A549 treated with GW870086 at 1 μM for 4 hours (cell line): ENCODE results near the gene LRIF1. TPM values are rescaled to one million over a fixed set of nuclear protein-coding genes. Genes with fewer than 3 reads are reported as not detected.

Experiments used
- total RNA-seq: library from RNA; stranded (reverse); fragments of 200-300 nt; extraction: Qiagen RNA extraction; gene quantifications from 5 replicates; pipeline ENCODE4 v1.2.3, GENCODE V29; 2022; ENCODE audit warnings: low read depth

The LRIF1 gene
- 15.9 to 21.4 TPM (median 18.4 TPM) in 5 replicates for total RNA-seq

GRCh38 chr1:110963691-110964454 lies at the start of gene LRIF1:
TSS of gene LRIF1 (minus strand) at chr1:110963922. CDS start at chr1:110963688, 234 bp downstream.

Other genes with a start within 250 kb of the LRIF1 start
- not detected in 5 replicates for gene CD53, start 90.8 kb downstream of the LRIF1 start, total RNA-seq
- gene DRAM2, start 176.2 kb upstream of the LRIF1 start, total RNA-seq, result 16.6 to 23.7 TPM (median 22.0 TPM) in 5 replicates
- 12.0 to 13.2 TPM (median 12.9 TPM) in 5 replicates for gene CEPT1, start 176.3 kb upstream of the LRIF1 start, total RNA-seq
- gene DENND2D, start 236.7 kb upstream of the LRIF1 start, total RNA-seq, result 1.2 to 1.5 TPM (median 1.4 TPM) in 5 replicates